ENCODE results near the gene NKX2-2. TPM values are rescaled to one million over a fixed set of nuclear protein-coding genes. Genes with fewer than 3 reads are reported as not detected.

NKX2-2 gene
- total RNA-seq, 6 donors from 2014 or later = not detected

- peak in 1 of 2 donors; percentile 76 for DNase-seq
- ATAC-seq (ENCODE audit: low FRiP score in 2 of 2) = no peak
- 7 to 9% methylated on average over 26 to 40 of the region's 43 CpGs for WGBS, 2 donors
- Histone ChIP-seq H3K27ac (no peak overlapping the region), H3K9me3 (no peaks in the 10 kb centered on the region), H3K27me3 (peaks cover 7 to 99% (median 70%) of the 10 kb centered on the region in 4 donors), H3K4me3 (peak overlapping the region in 3 of 4 donors; percentile 32 to 45 (median 36)), H3K36me3 (no peaks in the 10 kb centered on the region), H3K4me1 (peaks cover 63 to 83% (median 69%) of the 10 kb centered on the region in 4 donors)
- TF ChIP-seq POLR2AphosphoS5 (IDR thresholded peaks at IDR 0.05) (no peak), CTCF (IDR thresholded peaks at IDR 0.05) (no peak), EP300 (IDR thresholded peaks at IDR 0.05) (no peak), POLR2A (IDR thresholded peaks at IDR 0.05) (no peak)
These were observed 4.1 kb downstream of the NKX2-2 start for GRCh38 chr20:21509597-21510371.

- peaks cover 7 to 99% (median 69%) of the 10 kb centered on the region in 4 donors for H3K27me3 ChIP-seq
- no peak for ATAC-seq (ENCODE audit: low FRiP score in 2 of 2)
- no peak overlapping the region for H3K27ac ChIP-seq
- no peaks in the 10 kb centered on the region for H3K36me3 ChIP-seq
- no peak overlapping the region for H3K4me3 ChIP-seq
- 8 to 14% methylated on average over 11 to 12 of the region's 12 CpGs for WGBS, 2 donors
- H3K4me1 ChIP-seq = peaks cover 56 to 77% (median 64%) of the 10 kb centered on the region in 4 donors
- no peaks in the 10 kb centered on the region for H3K9me3 ChIP-seq
- TF ChIP-seq POLR2AphosphoS5 (IDR thresholded peaks at IDR 0.05) = no peak
- TF ChIP-seq POLR2A (IDR thresholded peaks at IDR 0.05) = no peak
- TF ChIP-seq CTCF (IDR thresholded peaks at IDR 0.05) = no peak
- TF ChIP-seq EP300 (IDR thresholded peaks at IDR 0.05) = no peak
- no peak for DNase-seq
These were observed 4.7 kb downstream of the NKX2-2 start for GRCh38 chr20:21509079-21509596.

- H3K4me3 ChIP-seq = no peak overlapping the region
- 6 to 8% methylated on average over 37 to 46 of the region's 47 CpGs for WGBS, 2 donors
- H3K27ac ChIP-seq = no peak overlapping the region
- H3K4me1 ChIP-seq = peaks cover 50 to 70% (median 57%) of the 10 kb centered on the region in 4 donors
- no peak for TF ChIP-seq POLR2AphosphoS5 (IDR thresholded peaks at IDR 0.05)
- no peak for TF ChIP-seq EP300 (IDR thresholded peaks at IDR 0.05)
- TF ChIP-seq CTCF (IDR thresholded peaks at IDR 0.05) = no peak
- TF ChIP-seq POLR2A (IDR thresholded peaks at IDR 0.05) = no peak
- DNase-seq (peak in 1 of 2 donors; percentile 58), ATAC-seq (ENCODE audit: low FRiP score in 2 of 2) (no peak)
- H3K9me3 ChIP-seq = no peaks in the 10 kb centered on the region
- peaks cover 4 to 93% (median 66%) of the 10 kb centered on the region in 4 donors for H3K27me3 ChIP-seq
- H3K36me3 ChIP-seq = no peaks in the 10 kb centered on the region
These were observed 5.4 kb downstream of the NKX2-2 start for GRCh38 chr20:21508230-21509078.

DNA sequence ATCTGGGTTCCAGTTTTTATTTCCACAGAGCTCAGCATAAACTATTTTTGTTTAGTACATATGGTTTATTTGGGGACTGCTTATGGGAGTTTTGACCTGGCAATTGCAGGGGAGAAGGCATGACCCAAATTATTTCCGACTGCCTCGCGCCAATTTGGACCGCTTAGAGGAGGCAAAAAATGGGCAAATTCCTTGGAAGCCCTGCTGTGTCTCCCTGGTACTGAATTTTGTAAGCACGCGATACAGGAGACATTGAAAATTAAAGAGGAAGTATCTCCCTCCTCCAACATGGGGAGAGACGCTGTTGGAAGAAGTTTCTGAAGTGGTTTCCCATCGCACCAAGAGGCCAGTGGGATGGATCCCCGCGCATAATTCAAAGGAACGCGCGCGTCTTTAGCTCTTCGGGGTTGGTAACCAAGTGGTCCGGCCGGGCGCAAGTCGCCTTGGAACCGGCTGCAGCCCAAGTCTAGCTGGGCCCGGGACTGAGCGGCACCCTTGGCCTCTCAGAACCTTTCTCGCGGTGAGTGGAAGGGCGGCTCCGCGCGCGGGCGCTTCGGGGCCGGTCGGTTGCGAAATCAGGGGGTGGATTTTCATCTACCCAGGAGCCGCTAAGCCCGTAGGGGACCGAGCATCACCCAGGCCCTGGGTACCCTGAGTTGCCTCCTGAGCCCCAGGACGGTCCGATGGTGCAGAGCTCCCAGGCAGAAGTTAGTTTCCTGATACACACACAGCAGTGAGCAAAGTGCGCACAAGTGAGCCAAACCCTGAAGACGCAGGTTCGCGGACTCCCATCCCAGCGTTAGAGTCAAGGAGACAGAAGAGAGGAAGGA is 6.2 kb downstream of the NKX2-2 start:
- Histone ChIP-seq H3K36me3 (no peaks in the 10 kb centered on the region), H3K4me1 (peaks cover 42 to 62% (median 49%) of the 10 kb centered on the region in 4 donors), H3K9me3 (no peaks in the 10 kb centered on the region), H3K4me3 (no peak overlapping the region), H3K27ac (no peak overlapping the region), H3K27me3 (peaks cover 2 to 85% (median 61%) of the 10 kb centered on the region in 4 donors)
- no peak for TF ChIP-seq POLR2AphosphoS5 (IDR thresholded peaks at IDR 0.05)
- TF ChIP-seq POLR2A (IDR thresholded peaks at IDR 0.05) = no peak
- no peak for TF ChIP-seq CTCF (IDR thresholded peaks at IDR 0.05)
- TF ChIP-seq EP300 (IDR thresholded peaks at IDR 0.05) = no peak
- ATAC-seq (ENCODE audit: low FRiP score in 2 of 2) (no peak), DNase-seq (peak in 1 of 2 donors; percentile 83)
- 8 to 11% methylated on average over 22 to 39 of the region's 44 CpGs for WGBS, 2 donors
